Measurements from ENCODE around the gene ADD3. TPM values are rescaled to one million over a fixed set of nuclear protein-coding genes. Genes with fewer than 3 reads are reported as not detected.

The ADD3 gene
- polyA plus RNA-seq, 1 experiment, result 192 TPM

DNA sequence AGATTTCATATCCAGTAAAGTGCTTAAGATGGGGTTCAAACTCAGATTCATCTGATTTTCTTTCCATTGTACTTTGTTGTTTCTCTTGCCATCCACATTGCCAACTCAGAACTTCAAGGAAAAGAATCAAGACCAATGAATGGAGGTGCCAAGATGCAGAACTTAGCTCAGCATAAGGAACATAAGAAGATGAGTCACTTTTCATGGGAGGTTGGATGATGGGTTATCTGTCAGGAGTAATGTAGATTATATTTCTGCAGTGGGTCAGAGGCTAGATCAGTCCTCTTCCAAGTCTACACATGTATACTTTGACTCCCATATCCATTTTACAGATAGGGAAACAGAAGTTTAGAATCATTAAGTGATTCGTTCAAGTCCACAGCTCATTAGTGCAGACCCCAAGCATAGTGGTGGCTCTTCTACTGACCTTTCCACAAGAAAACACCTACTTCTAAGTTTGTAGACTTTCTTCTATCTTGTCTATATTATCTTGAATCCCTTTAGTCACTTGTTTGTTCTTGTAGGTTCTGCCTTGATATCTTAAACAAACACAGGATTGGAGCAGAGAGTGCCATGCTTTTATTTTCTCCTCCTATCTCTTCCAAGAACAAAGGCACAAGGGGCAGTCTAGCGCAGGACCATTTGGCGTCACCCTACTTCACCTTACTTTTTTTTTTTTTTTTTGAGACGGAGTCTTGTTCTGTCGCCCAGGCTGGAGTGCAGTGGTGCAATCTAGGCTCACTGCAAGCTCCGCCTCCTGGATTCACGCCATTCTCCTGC is 14.0 kb upstream of the ADD3 start:
- TF ChIP-seq, protein P1, sequence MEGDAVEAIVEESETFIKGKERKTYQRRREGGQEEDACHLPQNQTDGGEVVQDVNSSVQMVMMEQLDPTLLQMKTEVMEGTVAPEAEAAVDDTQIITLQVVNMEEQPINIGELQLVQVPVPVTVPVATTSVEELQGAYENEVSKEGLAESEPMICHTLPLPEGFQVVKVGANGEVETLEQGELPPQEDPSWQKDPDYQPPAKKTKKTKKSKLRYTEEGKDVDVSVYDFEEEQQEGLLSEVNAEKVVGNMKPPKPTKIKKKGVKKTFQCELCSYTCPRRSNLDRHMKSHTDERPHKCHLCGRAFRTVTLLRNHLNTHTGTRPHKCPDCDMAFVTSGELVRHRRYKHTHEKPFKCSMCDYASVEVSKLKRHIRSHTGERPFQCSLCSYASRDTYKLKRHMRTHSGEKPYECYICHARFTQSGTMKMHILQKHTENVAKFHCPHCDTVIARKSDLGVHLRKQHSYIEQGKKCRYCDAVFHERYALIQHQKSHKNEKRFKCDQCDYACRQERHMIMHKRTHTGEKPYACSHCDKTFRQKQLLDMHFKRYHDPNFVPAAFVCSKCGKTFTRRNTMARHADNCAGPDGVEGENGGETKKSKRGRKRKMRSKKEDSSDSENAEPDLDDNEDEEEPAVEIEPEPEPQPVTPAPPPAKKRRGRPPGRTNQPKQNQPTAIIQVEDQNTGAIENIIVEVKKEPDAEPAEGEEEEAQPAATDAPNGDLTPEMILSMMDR (IDR thresholded peaks at IDR 0.05; ENCODE audit: low read depth, low read length), result no peak
- Histone ChIP-seq H3K9me3 (ENCODE audit: control insufficient read depth, insufficient read depth, low read length) (no peaks in the 10 kb centered on the region), H3K27me3 (ENCODE audit: control insufficient read depth, insufficient read depth, low read length) (no peaks in the 10 kb centered on the region), H3K27ac (ENCODE audit: low read depth, low read length) (no peak overlapping the region), H3K4me3 (ENCODE audit: low read depth, low read length) (no peak overlapping the region)
- ChIA-PET CTCF (no interaction called here), POLR2A (interaction anchor here (0.6 kb wide), 1 partner anchor 594 kb away, joined by 8 read pairs; no protein-coding TSS in a partner anchor)
- no peak for DNase-seq (ENCODE audit: low read depth, low spot score)

DNA sequence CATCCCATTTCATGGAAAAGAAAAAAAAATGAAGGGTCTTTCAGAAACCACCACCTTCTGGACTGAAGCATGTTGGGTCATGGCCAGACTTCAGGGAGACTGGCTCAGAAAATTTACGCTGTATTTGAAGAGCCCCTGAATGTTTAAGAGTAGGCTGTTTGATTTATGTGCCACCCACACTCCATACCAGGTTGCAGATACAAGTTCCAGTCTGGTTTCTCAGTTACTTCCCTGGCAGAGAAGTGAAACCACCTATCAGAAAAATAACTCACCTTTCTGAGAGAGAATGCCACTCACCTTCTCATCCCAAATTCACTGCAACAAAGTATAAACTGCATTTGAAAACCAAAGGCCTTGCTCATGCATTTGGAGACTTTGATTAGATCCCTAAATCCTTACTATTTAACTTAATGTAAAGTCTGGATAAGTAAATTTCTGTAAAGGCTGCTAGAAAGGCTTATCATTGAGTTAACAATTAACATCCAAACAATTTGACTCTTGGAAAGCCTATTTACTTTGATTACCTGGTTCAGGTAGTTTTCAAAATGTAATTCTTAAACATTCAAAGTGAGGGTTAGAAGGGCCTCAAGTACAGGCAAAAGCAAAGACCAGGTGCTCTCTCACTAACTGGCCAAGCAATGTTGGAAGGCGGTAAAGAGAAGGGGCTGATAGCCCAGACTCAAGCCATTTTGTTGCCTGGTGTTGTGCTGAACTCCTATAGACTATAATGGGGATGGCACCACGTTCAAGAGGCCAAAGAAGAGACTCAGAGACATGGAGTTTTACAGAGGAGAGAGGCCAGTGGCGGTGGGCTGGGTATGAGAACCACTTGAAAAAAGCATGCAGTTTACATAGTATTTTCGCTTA is 12.8 kb upstream of the ADD3 start:
- H3K4me3 ChIP-seq (ENCODE audit: low read depth, low read length), result no peak overlapping the region
- POLR2A ChIA-PET, result no interaction called here
- DNase-seq (ENCODE audit: low read depth, low spot score), result no peak
- H3K27ac ChIP-seq (ENCODE audit: low read depth, low read length), result no peak overlapping the region
- CTCF ChIA-PET, result no interaction called here
- H3K9me3 ChIP-seq (ENCODE audit: control insufficient read depth, insufficient read depth, low read length), result no peaks in the 10 kb centered on the region
- no peaks in the 10 kb centered on the region for H3K27me3 ChIP-seq (ENCODE audit: control insufficient read depth, insufficient read depth, low read length)
- TF ChIP-seq, protein P1 (IDR thresholded peaks at IDR 0.05; ENCODE audit: low read depth, low read length), result no peak

DNA sequence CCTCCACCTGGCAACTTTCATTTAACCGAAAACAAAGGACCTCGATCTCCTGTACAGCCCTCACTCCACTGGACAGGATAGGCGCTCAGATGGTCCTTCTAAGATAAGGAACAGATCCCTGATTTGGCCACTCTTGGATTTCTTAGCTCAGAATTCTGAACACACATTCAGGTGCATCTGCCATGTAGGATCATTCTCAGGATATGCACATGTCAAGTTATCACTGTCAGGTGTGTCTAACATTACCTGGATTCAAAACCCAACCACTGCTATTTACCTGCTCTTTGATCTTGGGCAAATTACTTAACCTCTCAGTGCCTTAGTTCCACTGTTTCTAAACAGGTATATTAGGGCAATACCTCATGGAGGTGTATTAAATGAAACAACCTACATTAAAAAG is 12.2 kb upstream of the ADD3 start:
- CTCF ChIA-PET, result no interaction called here
- POLR2A ChIA-PET, result no interaction called here
- DNase-seq (ENCODE audit: low read depth, low spot score), result no peak
- TF ChIP-seq, protein P1 (IDR thresholded peaks at IDR 0.05; ENCODE audit: low read depth, low read length), result no peak
- H3K4me3 ChIP-seq (ENCODE audit: low read depth, low read length), result no peak overlapping the region
- H3K27me3 ChIP-seq (ENCODE audit: control insufficient read depth, insufficient read depth, low read length), result no peaks in the 10 kb centered on the region
- H3K27ac ChIP-seq (ENCODE audit: low read depth, low read length), result no peak overlapping the region
- no peaks in the 10 kb centered on the region for H3K9me3 ChIP-seq (ENCODE audit: control insufficient read depth, insufficient read depth, low read length)

DNA sequence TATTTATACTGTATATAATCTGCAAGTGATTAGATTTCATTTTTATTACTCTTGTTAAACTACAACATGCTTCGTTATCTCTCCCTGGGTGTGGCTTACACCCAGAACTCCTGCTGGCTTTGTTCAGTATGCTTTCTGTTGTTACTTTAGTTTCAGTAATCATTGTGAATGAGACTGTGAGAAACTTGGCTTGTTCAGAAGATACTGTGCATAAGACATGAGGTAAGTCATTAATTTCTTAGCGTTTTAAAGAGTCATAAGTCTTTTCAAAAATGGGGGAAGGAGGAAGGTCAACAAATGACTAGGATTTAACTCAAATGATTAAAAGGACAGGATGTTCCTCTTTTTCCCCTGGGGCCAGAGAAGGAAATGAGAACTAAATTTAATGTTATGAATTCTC is 11.6 kb upstream of the ADD3 start:
- H3K27ac ChIP-seq (ENCODE audit: low read depth, low read length), result no peak overlapping the region
- H3K27me3 ChIP-seq (ENCODE audit: control insufficient read depth, insufficient read depth, low read length), result no peaks in the 10 kb centered on the region
- H3K4me3 ChIP-seq (ENCODE audit: low read depth, low read length), result no peak overlapping the region
- TF ChIP-seq, protein P1 (IDR thresholded peaks at IDR 0.05; ENCODE audit: low read depth, low read length), result no peak
- DNase-seq (ENCODE audit: low read depth, low spot score), result no peak
- CTCF ChIA-PET, result no interaction called here
- POLR2A ChIA-PET, result no interaction called here
- no peaks in the 10 kb centered on the region for H3K9me3 ChIP-seq (ENCODE audit: control insufficient read depth, insufficient read depth, low read length)

DNA sequence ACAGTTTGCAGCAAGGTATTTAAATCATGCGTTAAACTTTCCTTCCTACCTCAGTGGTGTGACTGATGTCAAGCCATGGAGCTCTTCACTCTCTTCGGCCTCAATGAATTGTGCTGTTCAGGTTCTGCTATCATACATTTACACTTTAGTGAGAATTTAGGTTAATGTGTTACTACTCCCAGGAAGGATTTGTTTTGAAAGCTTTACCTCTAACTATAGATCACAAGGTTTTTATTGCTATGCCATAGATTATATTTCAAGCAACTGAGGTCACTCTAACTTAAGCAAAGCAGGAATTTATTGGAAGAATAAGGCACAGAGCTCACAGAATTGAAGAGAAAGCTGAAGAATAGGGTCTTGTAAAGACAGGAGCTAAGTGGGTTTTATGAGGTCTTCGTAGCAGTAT is 11.0 kb upstream of the ADD3 start:
- TF ChIP-seq, protein P1 (IDR thresholded peaks at IDR 0.05; ENCODE audit: low read depth, low read length), result no peak
- no peaks in the 10 kb centered on the region for H3K27me3 ChIP-seq (ENCODE audit: control insufficient read depth, insufficient read depth, low read length)
- H3K4me3 ChIP-seq (ENCODE audit: low read depth, low read length), result no peak overlapping the region
- H3K27ac ChIP-seq (ENCODE audit: low read depth, low read length), result no peak overlapping the region
- no peaks in the 10 kb centered on the region for H3K9me3 ChIP-seq (ENCODE audit: control insufficient read depth, insufficient read depth, low read length)
- no peak for DNase-seq (ENCODE audit: low read depth, low spot score)
- CTCF ChIA-PET, result no interaction called here
- POLR2A ChIA-PET, result no interaction called here
